DND-41 (cell line): ENCODE results near the gene SLC2A4RG.

Source experiments
- ATAC-seq: fragments of 200-7000 bp; cut with Tn5 transposase; 3 replicates; pipeline ENCODE4 v1.9.1; 2021; ENCODE audit warnings: low read depth; ENCODE audit not compliant: insufficient read depth
- DNase-seq: peaks from one replicate; pipeline ENCODE4 v3.0.0-alpha.2; 2020
- H2AFZ ChIP-seq: 2 replicates; pipeline ENCODE4 v1.6.0; 2012; ENCODE audit warnings: low read depth, low read length
- H3K27ac ChIP-seq: 2 replicates; pipeline ENCODE4 v1.5.1; 2012; ENCODE audit warnings: low read length, inconsistent platforms
- H3K27me3 ChIP-seq: fragments of 200-600 bp; sonication (generic); 2 replicates; pipeline ENCODE4 v1.6.0; 2012; ENCODE audit warnings: low read length, mild to moderate bottlenecking, inconsistent platforms; ENCODE audit not compliant: insufficient read depth, poor library complexity
- H3K36me3 ChIP-seq: 2 replicates; pipeline ENCODE4 v1.5.1; 2012; ENCODE audit warnings: low read length, inconsistent platforms; ENCODE audit not compliant: insufficient read depth
- H3K4me1 ChIP-seq: 2 replicates; pipeline ENCODE4 v1.5.1; 2012; ENCODE audit warnings: mild to moderate bottlenecking, low read length; ENCODE audit not compliant: insufficient read depth
- H3K4me2 ChIP-seq: 2 replicates; pipeline ENCODE4 v1.6.0; 2012; ENCODE audit warnings: mild to moderate bottlenecking, moderate library complexity, low read length, inconsistent platforms; ENCODE audit not compliant: insufficient read depth
- H3K4me3 ChIP-seq, 2 experiments: fragments of 200-600 bp in 1 of 2; shearing (Covaris generic) in 1 of 2; 2 replicates each; pipeline ENCODE4 v1.5.1; 2012 to 2016; ENCODE audit warnings: inconsistent platforms in 2 of 2, low read length in 2 of 2, mild to moderate bottlenecking in 2 of 2, low read depth in 1 of 2, moderate library complexity in 1 of 2
- H3K79me2 ChIP-seq: 2 replicates; pipeline ENCODE4 v1.6.0; 2012; ENCODE audit warnings: low read length, inconsistent platforms; ENCODE audit not compliant: insufficient read depth
- H3K9ac ChIP-seq: 2 replicates; pipeline ENCODE4 v1.6.0; 2012; ENCODE audit warnings: low read depth, mild to moderate bottlenecking, inconsistent platforms, low read length, moderate library complexity
- H3K9me3 ChIP-seq: 2 replicates; pipeline ENCODE4 v1.5.1; 2012; ENCODE audit warnings: low read length, moderate library complexity, mild to moderate bottlenecking, inconsistent platforms; ENCODE audit not compliant: insufficient read depth, severe bottlenecking
- H4K20me1 ChIP-seq: 2 replicates; pipeline ENCODE4 v1.6.0; 2012; ENCODE audit warnings: low read length; ENCODE audit not compliant: insufficient read depth
- CTCF ChIP-seq: IDR thresholded peaks from 2 replicates; pipeline ENCODE4 v1.5.1; 2012; ENCODE audit warnings: borderline replicate concordance, low read length, moderate library complexity, mild to moderate bottlenecking; ENCODE audit not compliant: poor library complexity, severe bottlenecking; ENCODE audit errors: extremely low read depth
- EZH2 ChIP-seq: IDR thresholded peaks from 3 replicates; pipeline ENCODE4 v1.6.1; 2012; ENCODE audit warnings: borderline replicate concordance, low read depth, mild to moderate bottlenecking, moderate library complexity, low read length, inconsistent platforms; ENCODE audit not compliant: severe bottlenecking

Gene SLC2A4RG

DNA sequence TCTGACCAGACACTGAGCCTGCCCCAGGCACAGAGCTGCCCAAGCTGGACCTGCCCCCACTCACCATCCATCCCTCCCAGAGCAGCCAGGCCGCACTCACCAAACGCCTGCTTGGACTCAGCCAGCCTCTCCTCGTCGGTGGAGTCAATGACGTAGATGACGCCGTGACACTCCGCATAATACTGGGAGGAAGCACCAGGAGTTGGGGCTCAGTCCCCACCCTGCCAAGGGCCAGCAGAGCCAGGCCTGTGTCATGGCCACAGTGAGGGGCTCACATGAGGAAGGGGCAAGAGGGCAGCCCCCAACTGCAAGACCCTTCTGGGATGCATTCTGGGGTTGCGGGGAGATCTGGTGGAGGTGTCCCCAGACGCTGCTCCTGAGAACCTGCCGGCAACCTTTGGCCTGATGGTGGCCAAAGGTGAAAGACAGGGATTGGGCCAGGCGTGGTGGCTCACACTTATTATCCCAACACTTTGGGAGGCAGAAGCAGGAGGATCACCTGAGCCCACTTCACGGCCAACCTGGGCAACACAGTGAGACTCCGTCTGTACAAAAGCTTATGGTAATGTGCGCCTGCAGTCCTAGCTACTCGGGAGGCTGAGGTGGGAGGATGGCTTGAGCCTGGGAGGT, 37.4 kb upstream of the SLC2A4RG start:
- Histone ChIP-seq H2AFZ (no peak overlapping the region), H3K79me2 (peaks cover 26% of the 10 kb centered on the region), H4K20me1 (peaks cover 80% of the 10 kb centered on the region), H3K9ac (no peak overlapping the region), H3K9me3 (no peaks in the 10 kb centered on the region), H3K4me1 (peaks cover 20% of the 10 kb centered on the region), H3K36me3 (peaks cover 71% of the 10 kb centered on the region), H3K4me3 (no peak overlapping the region), H3K27ac (no peak overlapping the region), H3K4me2 (no peak overlapping the region), H3K27me3 (no peaks in the 10 kb centered on the region)
- ATAC-seq: no peak
- TF ChIP-seq CTCF (no peak), EZH2 (no peak)
- no peak for DNase-seq

GRCh38 chr20:63702751-63703470, 36.7 kb upstream of the SLC2A4RG start:
- Histone ChIP-seq H3K4me2 (no peak overlapping the region), H3K36me3 (peaks cover 64% of the 10 kb centered on the region), H3K27ac (no peak overlapping the region), H3K9ac (no peak overlapping the region), H2AFZ (no peak overlapping the region), H3K79me2 (peaks cover 34% of the 10 kb centered on the region), H4K20me1 (peaks cover 75% of the 10 kb centered on the region), H3K9me3 (no peaks in the 10 kb centered on the region), H3K27me3 (no peaks in the 10 kb centered on the region), H3K4me3 (no peak overlapping the region), H3K4me1 (peaks cover 20% of the 10 kb centered on the region)
- DNase-seq: no peak
- TF ChIP-seq EZH2 (no peak), CTCF (no peak)
- ATAC-seq: no peak

- peaks cover 40% of the 10 kb centered on the region for H3K79me2 ChIP-seq
- TF ChIP-seq CTCF (no peak), EZH2 (no peak)
- H3K9me3 ChIP-seq: no peaks in the 10 kb centered on the region
- H3K27ac ChIP-seq: no peak overlapping the region
- H3K36me3 ChIP-seq: peaks cover 66% of the 10 kb centered on the region
- H2AFZ ChIP-seq: no peak overlapping the region
- H4K20me1 ChIP-seq: peaks cover 74% of the 10 kb centered on the region
- H3K4me1 ChIP-seq: peaks cover 22% of the 10 kb centered on the region
- H3K4me2 ChIP-seq: no peak overlapping the region
- no peak for ATAC-seq
- no peak overlapping the region for H3K4me3 ChIP-seq
- no peaks in the 10 kb centered on the region for H3K27me3 ChIP-seq
- H3K9ac ChIP-seq: no peak overlapping the region
- DNase-seq: no peak
These were observed 36.1 kb upstream of the SLC2A4RG start for GRCh38 chr20:63703471-63703975.
